Thoracic aorta (tissue), 2 donors: ENCODE measurements around the gene PLPPR2. TPM values are rescaled to one million over a fixed set of nuclear protein-coding genes. Genes with fewer than 3 reads are reported as not detected.
"Not testable (repeated sequence)": the region's sequence is repeated elsewhere in the genome, so short reads cannot be mapped to it uniquely, and the experiment has no call there.

Experiments used
- ATAC-seq: fragments of 150-250 bp; one replicate; pipeline ENCODE4 v1.8.0; 2017; ENCODE audit warnings: low read depth; ENCODE audit not compliant: insufficient number of reproducible peaks, low FRiP score
- DNase-seq: peaks from one replicate; pipeline ENCODE4 v3.0.0-alpha.2; 2020; ENCODE audit warnings: low spot score
- H3K27ac ChIP-seq, 2 donors: fragments of 200-600 bp; sonication (generic); 1 replicate in 1 of 2; 2 replicates in 1 of 2; pipeline ENCODE4 v1.5.1; 2016; ENCODE audit warnings: mild to moderate bottlenecking in 2 of 2, moderate library complexity in 2 of 2
- H3K27me3 ChIP-seq: fragments of 200-600 bp; sonication (generic); replicated peaks from 2 replicates; pipeline ENCODE4 v1.6.0; 2016; ENCODE audit warnings: mild to moderate bottlenecking; ENCODE audit not compliant: insufficient read depth
- H3K36me3 ChIP-seq: fragments of 200-600 bp; sonication (generic); one replicate; pipeline ENCODE4 v1.5.1; 2016
- H3K4me1 ChIP-seq, 2 donors: fragments of 200-600 bp; sonication (generic); 1 replicate in 1 of 2; 2 replicates in 1 of 2; pipeline versions ENCODE4 v1.5.1 to v1.6.0; 2016; ENCODE audit warnings: low read depth in 2 of 2, mild to moderate bottlenecking in 1 of 2; ENCODE audit not compliant: control insufficient read depth in 1 of 2
- H3K4me3 ChIP-seq: fragments of 200-600 bp; sonication (generic); 2 replicates; pipeline ENCODE4 v1.5.1; 2016; ENCODE audit warnings: mild to moderate bottlenecking
- H3K9me3 ChIP-seq: fragments of 200-600 bp; sonication (generic); 2 replicates; pipeline ENCODE4 v1.5.1; 2016
- total RNA-seq, 2 donors: library from RNA; depleted of rRNA; stranded (reverse); fragments of >200 nt; gene quantifications; one replicate each; pipeline versions ENCODE4 v1.1.0 to v1.2.3, GENCODE V29; 2016
- TF ChIP-seq, protein P1 (sequence below): fragments of 200-600 bp; sonication (generic); IDR thresholded peaks from one replicate; pipeline ENCODE4 v1.5.1; 2019; ENCODE audit warnings: antibody characterized with exemption

PLPPR2 gene
- total RNA-seq, 2 donors from 2014 or later = 55.7 to 69.7 TPM

DNA sequence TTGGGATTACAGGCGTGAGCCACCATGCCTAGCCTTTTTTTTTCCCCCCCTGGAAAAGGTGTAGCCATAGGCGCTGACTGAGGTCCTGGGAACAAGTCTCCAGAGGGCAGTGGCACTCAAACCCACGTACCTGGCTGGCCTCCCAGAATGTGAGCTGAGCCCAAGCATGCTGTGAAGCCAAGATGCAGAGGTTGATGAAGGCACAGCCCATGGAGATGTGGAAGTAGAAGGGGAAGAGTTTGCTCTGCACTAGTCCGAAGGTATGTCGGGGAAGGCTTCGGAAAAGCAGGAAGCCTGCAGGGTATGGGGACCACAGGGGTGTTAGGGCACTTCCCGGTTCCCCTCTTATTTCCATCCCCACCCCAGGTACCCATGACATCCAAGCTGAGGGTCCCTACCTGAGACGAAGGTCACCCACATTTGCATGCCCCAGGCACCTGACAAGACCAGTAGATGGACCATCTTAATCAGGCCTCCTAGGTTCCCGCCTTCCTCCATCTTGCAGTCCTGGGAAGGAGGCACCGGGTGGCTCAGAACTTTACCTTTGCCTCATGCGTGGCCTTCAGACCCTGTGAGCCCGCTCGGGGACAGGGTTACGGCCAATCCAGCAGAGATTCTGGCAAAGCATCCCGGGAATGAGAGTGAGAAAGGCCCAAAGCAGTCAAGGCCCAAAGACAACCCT is 10.0 kb upstream of the PLPPR2 start:
- Histone ChIP-seq H3K9me3 (no peaks in the 10 kb centered on the region), H3K4me3 (peak overlapping the region; percentile 83), H3K4me1 (peaks cover 18 to 37% of the 10 kb centered on the region in 2 donors), H3K27ac (peak overlapping the region; percentile 83 to 87), H3K27me3 (no peaks in the 10 kb centered on the region), H3K36me3 (peaks cover 6% of the 10 kb centered on the region)
- no peak for DNase-seq
- ATAC-seq = no peak
- TF ChIP-seq, protein P1, sequence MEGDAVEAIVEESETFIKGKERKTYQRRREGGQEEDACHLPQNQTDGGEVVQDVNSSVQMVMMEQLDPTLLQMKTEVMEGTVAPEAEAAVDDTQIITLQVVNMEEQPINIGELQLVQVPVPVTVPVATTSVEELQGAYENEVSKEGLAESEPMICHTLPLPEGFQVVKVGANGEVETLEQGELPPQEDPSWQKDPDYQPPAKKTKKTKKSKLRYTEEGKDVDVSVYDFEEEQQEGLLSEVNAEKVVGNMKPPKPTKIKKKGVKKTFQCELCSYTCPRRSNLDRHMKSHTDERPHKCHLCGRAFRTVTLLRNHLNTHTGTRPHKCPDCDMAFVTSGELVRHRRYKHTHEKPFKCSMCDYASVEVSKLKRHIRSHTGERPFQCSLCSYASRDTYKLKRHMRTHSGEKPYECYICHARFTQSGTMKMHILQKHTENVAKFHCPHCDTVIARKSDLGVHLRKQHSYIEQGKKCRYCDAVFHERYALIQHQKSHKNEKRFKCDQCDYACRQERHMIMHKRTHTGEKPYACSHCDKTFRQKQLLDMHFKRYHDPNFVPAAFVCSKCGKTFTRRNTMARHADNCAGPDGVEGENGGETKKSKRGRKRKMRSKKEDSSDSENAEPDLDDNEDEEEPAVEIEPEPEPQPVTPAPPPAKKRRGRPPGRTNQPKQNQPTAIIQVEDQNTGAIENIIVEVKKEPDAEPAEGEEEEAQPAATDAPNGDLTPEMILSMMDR = no peak

DNA sequence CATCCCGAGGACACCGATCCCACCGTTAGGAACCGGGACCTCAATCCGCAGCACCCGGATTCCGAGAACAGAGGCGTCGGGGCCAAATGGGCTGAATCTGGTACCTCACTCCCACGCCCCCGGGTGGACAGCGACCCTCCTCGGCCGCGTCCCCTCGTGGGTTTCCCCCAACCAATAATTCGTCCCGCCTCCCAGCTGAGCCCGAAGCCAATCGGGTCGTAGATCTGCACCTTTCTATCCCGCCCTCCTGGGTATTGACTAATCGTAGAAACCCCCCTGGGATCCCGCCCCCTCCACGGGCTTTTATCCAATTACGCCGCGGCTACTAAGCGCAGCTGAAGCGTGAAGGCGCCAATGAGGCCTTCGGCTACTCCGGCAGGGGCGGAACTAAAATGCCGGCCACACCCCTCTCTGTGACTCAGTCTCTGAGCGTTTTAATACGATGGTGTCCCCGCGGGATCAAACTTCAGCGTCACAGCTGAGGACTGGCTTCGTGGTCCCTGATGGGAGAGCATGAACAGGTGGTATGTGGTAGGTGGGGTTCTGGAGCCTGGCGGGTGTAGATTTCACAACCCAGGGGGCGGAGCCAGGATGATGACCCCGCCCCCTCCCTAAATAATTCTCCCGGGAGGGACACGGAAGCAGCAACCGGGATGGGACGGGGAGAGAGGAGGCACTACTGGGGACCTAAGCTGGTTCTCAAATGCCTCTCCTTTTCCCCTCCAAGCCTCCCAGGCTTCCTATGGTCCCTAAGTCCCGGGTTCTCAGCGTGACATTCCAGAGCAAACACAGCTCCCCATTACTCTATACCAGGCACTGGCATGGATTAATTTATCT is 8.9 kb upstream of the PLPPR2 start, which contains the start of the genes CCDC159 and TMEM205:
CCDC159 (plus strand) TSS at position 416 of the 837 bp plus-strand sequence; CDS start at position 504, 88 bp downstream.
TMEM205 (minus strand) TSS at position 165 of the 837 bp plus-strand sequence. CDS start 649 bp downstream, outside the sequence.
- Histone ChIP-seq H3K9me3 (no peaks in the 10 kb centered on the region), H3K4me3 (peak within 1 kb of the TSS; percentile 83), H3K36me3 (peaks cover 6% of the 10 kb centered on the region), H3K4me1 (peaks cover 18 to 37% of the 10 kb centered on the region in 2 donors), H3K27ac (peak within 1 kb of the TSS; percentile 83 to 87), H3K27me3 (no peaks in the 10 kb centered on the region)
- TF ChIP-seq, protein P1 = no peak
- DNase-seq = peak; percentile 95
- ATAC-seq = peak; percentile 95

DNA sequence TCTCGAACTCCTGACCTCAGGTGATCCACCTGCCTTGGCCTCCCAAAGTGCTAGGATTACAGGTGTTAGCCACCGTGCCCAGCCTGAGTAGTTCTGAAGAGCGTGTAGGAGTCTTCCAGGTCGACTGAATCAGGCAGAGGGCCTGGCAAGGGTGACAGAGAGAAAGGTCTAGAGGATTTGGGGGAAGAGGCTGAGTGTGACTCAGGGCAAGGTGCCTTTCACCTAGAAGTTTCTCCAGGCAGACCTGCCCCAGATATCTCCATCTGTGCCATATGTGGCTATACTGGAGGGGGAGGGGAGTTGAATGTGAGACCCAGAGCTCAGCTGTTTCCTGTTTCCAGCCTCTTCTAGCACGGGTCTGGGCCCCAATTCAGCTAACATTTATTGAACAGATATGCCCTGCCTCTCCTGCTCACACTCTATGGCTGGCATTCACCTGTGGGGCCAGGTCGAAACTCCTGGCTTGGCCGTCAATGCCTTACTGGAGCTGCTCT is 7.6 kb upstream of the PLPPR2 start:
- H3K36me3 ChIP-seq = peaks cover 3% of the 10 kb centered on the region
- TF ChIP-seq, protein P1 = no peak
- H3K9me3 ChIP-seq = no peaks in the 10 kb centered on the region
- no peaks in the 10 kb centered on the region for H3K27me3 ChIP-seq
- no peak for DNase-seq
- no peak overlapping the region for H3K4me3 ChIP-seq
- no peak for ATAC-seq
- peak overlapping the region in 1 of 2 donors; percentile 84 for H3K27ac ChIP-seq
- peaks cover 18 to 37% of the 10 kb centered on the region in 2 donors for H3K4me1 ChIP-seq

DNA sequence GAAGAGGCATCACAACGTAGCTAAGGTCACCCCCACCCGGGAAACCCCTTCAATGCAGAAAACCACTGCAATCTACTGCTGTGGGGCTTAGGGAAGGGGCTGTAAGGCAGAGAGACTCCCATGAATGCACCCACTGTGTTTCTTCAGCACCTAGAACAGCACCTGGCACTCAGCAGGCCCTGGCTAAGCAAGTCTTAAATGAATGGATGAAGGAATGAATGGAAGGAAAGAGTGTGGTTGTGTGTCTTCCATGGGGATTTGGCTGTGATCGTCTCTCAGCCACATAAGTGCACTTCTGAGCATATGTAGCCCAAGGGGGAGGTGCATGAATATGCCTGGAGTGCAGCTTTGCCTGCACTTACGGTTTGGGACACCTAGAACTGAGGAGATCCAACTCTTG is 6.1 kb upstream of the PLPPR2 start:
- H3K27ac ChIP-seq = no peak overlapping the region
- H3K4me1 ChIP-seq = peaks cover 15 to 24% of the 10 kb centered on the region in 2 donors
- no peak for DNase-seq
- H3K36me3 ChIP-seq = no peaks in the 10 kb centered on the region
- H3K4me3 ChIP-seq = no peak overlapping the region
- no peaks in the 10 kb centered on the region for H3K9me3 ChIP-seq
- TF ChIP-seq, protein P1 = no peak
- no peaks in the 10 kb centered on the region for H3K27me3 ChIP-seq
- ATAC-seq = no peak

DNA sequence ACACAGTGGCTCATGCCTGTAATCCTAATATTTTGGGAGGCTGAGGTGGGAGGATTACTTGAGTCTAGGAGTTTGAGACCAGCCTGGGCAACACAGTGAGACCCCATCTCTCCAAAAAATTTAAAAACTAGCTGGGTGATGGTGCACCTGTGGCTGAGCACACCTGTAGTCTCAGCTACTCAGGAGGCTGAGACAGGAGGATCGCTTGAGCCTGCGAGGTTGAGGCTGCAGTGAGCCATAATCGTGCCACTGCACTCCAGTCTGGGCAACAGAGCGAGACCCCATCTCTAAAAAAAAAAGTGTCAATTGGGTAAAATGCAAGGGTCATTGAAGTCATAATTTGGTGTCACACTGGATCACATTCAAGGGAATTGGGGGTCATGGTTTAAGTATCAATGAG is 1.1 kb upstream of the PLPPR2 start:
- H3K4me3 ChIP-seq, H3K27ac ChIP-seq, DNase-seq, ATAC-seq, H3K36me3 ChIP-seq, H3K27me3 ChIP-seq, H3K9me3 ChIP-seq: not testable (repeated sequence)
- H3K4me1 ChIP-seq = peaks cover 0 to 11% of the 10 kb centered on the region in 2 donors
